ENCODE measurements around the gene VPS35L. TPM values are rescaled to one million over a fixed set of nuclear protein-coding genes. Genes with fewer than 3 reads are reported as not detected.
"Not testable (repeated sequence)": the region's sequence is repeated elsewhere in the genome, so short reads cannot be mapped to it uniquely, and the experiment has no call there.

The VPS35L gene
- total RNA-seq, 1 experiment from 2014 or later, result 14.2 TPM

DNA sequence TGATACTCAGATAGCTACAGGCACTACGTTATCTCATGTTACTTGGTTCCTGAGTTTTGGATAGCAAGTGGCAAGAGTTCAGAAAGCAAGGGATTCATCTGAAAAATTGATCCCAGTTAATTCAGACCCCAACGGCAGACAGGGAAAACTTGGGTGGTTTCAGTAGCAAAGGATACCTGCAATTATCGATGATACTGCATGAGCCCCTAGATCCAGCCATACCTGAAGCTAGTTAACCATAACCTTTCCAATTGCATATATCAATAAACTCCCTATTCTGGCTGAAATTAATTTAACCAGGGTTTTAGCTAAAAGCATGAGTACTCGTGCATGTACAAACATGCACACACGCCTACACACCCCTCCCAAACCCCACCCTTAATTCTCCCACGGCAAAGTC, 158.2 kb downstream of the VPS35L start:
- no peaks in the 10 kb centered on the region for H3K9me3 Mint-ChIP-seq (ENCODE audit: low read depth, unreplicated experiment)
- peaks cover 89% of the 10 kb centered on the region for H3K36me3 Mint-ChIP-seq (ENCODE audit: insufficient read depth, unreplicated experiment)
- no peaks in the 10 kb centered on the region for H3K27me3 Mint-ChIP-seq (ENCODE audit: unreplicated experiment)
- no peak for DNase-seq
- no peak overlapping the region for H3K4me3 Mint-ChIP-seq (ENCODE audit: low read depth, unreplicated experiment)
- peaks cover 50% of the 10 kb centered on the region for H3K4me1 Mint-ChIP-seq (ENCODE audit: low read depth, unreplicated experiment)
- TF ChIP-seq, protein P1, sequence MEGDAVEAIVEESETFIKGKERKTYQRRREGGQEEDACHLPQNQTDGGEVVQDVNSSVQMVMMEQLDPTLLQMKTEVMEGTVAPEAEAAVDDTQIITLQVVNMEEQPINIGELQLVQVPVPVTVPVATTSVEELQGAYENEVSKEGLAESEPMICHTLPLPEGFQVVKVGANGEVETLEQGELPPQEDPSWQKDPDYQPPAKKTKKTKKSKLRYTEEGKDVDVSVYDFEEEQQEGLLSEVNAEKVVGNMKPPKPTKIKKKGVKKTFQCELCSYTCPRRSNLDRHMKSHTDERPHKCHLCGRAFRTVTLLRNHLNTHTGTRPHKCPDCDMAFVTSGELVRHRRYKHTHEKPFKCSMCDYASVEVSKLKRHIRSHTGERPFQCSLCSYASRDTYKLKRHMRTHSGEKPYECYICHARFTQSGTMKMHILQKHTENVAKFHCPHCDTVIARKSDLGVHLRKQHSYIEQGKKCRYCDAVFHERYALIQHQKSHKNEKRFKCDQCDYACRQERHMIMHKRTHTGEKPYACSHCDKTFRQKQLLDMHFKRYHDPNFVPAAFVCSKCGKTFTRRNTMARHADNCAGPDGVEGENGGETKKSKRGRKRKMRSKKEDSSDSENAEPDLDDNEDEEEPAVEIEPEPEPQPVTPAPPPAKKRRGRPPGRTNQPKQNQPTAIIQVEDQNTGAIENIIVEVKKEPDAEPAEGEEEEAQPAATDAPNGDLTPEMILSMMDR (IDR thresholded peaks at IDR 0.05; ENCODE audit: unreplicated experiment), result no peak
- no peak overlapping the region for H3K27ac Mint-ChIP-seq (ENCODE audit: unreplicated experiment)
- CTCF ChIA-PET, result no interaction called here
- no TSS peak for BruUV-seq (replicated peaks)
- intact Hi-C loops (cut with micrococcal nuclease; ENCODE audit: unreplicated experiment), result no loop called here

DNA sequence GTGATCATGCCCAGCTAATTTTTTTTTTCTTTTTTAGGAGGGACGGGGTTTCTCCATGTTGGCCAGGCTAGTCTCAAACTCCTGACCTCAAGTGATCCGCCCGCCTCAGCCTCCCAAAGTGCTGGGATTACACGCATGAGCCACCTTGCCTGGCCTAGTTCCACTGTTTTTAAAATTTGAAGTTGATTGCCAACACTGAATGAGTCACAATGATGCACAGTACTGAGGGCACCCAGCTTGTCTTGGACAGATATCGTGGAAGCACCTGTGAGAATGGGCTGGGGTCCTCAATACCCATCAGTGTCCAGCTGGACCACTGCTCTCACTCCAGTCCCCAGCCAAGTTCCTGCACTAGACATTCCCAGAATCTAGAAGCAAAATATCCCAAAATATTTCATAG, 160.1 kb downstream of the VPS35L start:
- Mint-ChIP-seq H3K4me1 (ENCODE audit: low read depth, unreplicated experiment) (peaks cover 45% of the 10 kb centered on the region), H3K4me3 (ENCODE audit: low read depth, unreplicated experiment) (peak overlapping the region; percentile 94), H3K9me3 (ENCODE audit: low read depth, unreplicated experiment) (no peaks in the 10 kb centered on the region), H3K27ac (ENCODE audit: unreplicated experiment) (peak overlapping the region; percentile 89), H3K36me3 (ENCODE audit: insufficient read depth, unreplicated experiment) (peaks cover 93% of the 10 kb centered on the region), H3K27me3 (ENCODE audit: unreplicated experiment) (no peaks in the 10 kb centered on the region)
- no TSS peak for BruUV-seq (replicated peaks)
- DNase-seq, result no peak
- CTCF ChIA-PET, result interaction anchor here (0.7 to 1.7 kb wide), 2 partner anchors 21 to 95 kb away, joined by 4 to 6 read pairs; no protein-coding TSS in a partner anchor
- TF ChIP-seq, protein P1 (IDR thresholded peaks at IDR 0.05; ENCODE audit: unreplicated experiment), result no peak
- intact Hi-C loops (cut with micrococcal nuclease; ENCODE audit: unreplicated experiment), result loop anchor here (5.0 kb wide), 1 partner anchor 113 kb away; no protein-coding TSS in a partner anchor

DNA sequence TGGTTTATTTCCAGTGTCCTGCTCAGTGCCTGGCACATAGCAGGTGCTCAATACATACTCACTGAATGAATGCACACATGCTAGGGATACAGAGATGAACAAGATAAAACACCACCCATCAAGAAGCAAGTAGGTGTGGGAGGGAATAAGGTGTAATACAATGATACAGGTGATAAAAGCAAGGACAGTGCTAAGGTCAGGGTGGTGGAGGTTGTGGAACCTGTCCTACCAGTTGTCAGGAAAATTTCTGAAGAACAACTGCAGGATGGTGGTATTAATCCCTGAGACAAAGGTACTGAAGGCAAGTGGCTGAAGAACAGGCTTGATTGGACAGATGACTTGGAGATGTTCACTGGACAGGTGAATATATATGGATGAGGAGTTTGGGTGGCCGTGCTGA, 160.7 kb downstream of the VPS35L start:
- DNase-seq, result peak; percentile 49
- H3K27me3 Mint-ChIP-seq (ENCODE audit: unreplicated experiment), result no peaks in the 10 kb centered on the region

DNA sequence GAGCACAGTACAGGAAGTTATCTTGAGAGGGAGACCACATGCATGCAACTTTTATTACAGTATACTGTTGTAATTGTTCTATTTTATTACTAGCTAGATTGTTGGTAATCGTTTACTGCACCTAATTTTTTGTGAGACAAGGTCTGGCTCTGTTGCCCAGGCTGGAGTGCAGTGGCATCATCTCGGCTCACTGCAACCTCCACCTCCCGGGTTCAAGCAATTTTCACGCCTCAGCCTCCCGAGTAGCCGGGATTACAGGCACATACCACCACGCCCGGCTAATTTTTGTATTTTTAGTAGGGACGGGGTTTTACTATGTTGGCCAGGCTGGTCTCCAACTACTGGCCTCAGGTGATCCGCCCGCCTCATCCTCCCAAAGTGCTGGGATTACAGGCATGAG, 161.2 kb downstream of the VPS35L start:
- DNase-seq; BruUV-seq (replicated peaks); H3K9me3 Mint-ChIP-seq (ENCODE audit: low read depth, unreplicated experiment); H3K27me3 Mint-ChIP-seq (ENCODE audit: unreplicated experiment): not testable (repeated sequence)
- peaks cover 84% of the 10 kb centered on the region for H3K36me3 Mint-ChIP-seq (ENCODE audit: insufficient read depth, unreplicated experiment)
- intact Hi-C loops (cut with micrococcal nuclease; ENCODE audit: unreplicated experiment), result loop anchor here (1.0 to 5.0 kb wide), 3 partner anchors 16 to 114 kb away; no protein-coding TSS in a partner anchor
- peak overlapping the region; percentile 94 for H3K4me3 Mint-ChIP-seq (ENCODE audit: low read depth, unreplicated experiment)
- CTCF ChIA-PET, result interaction anchor here (1.7 kb wide), 1 partner anchor 94 kb away, joined by 6 read pairs; no protein-coding TSS in a partner anchor
- H3K4me1 Mint-ChIP-seq (ENCODE audit: low read depth, unreplicated experiment), result peaks cover 49% of the 10 kb centered on the region
- peak overlapping the region; percentile 89 for H3K27ac Mint-ChIP-seq (ENCODE audit: unreplicated experiment)

More for the DNA sequence above, 160.7 kb downstream of the VPS35L start:
- Mint-ChIP-seq H3K27ac (ENCODE audit: unreplicated experiment) (peak overlapping the region; percentile 89), H3K4me1 (ENCODE audit: low read depth, unreplicated experiment) (peaks cover 49% of the 10 kb centered on the region), H3K36me3 (ENCODE audit: insufficient read depth, unreplicated experiment) (peaks cover 90% of the 10 kb centered on the region), H3K9me3 (ENCODE audit: low read depth, unreplicated experiment) (no peaks in the 10 kb centered on the region), H3K4me3 (ENCODE audit: low read depth, unreplicated experiment) (peak overlapping the region; percentile 94)
- CTCF ChIA-PET, result interaction anchor here (1.7 kb wide), 1 partner anchor 95 kb away, joined by 6 read pairs; no protein-coding TSS in a partner anchor
- intact Hi-C loops (cut with micrococcal nuclease; ENCODE audit: unreplicated experiment), result loop anchor here (2.0 to 5.0 kb wide), 2 partner anchors 15 to 114 kb away; no protein-coding TSS in a partner anchor
- BruUV-seq (replicated peaks), result no TSS peak
- TF ChIP-seq, protein P1 (IDR thresholded peaks at IDR 0.05; ENCODE audit: unreplicated experiment), result no peak

DNA sequence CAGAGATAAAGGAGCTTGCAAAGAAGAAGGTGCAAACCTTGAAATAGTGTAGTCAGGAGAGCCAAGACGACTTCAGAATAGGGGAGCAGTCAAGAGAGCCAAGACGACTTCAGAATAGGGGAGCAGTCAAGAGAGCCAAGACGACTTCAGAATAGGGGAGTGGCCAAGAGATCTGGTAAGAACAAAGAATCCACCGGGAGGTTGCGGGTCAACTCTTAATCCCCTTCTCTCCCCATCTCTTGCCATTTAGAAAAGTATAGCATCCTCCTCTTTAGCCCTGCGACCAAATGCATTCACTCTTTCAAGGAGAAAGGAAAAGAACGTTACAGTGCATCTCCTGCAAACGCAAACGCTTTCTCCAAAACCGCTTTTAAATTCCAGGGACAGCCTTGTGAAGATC, 161.8 kb downstream of the VPS35L start:
- Mint-ChIP-seq H3K27me3 (ENCODE audit: unreplicated experiment) (no peaks in the 10 kb centered on the region), H3K4me3 (ENCODE audit: low read depth, unreplicated experiment) (peak overlapping the region; percentile 94), H3K27ac (ENCODE audit: unreplicated experiment) (peak overlapping the region; percentile 89), H3K9me3 (ENCODE audit: low read depth, unreplicated experiment) (no peaks in the 10 kb centered on the region), H3K36me3 (ENCODE audit: insufficient read depth, unreplicated experiment) (peaks cover 79% of the 10 kb centered on the region), H3K4me1 (ENCODE audit: low read depth, unreplicated experiment) (peaks cover 49% of the 10 kb centered on the region)
- BruUV-seq (replicated peaks), result TSS peak; percentile 56
- DNase-seq, result no peak
- TF ChIP-seq, protein P1 (IDR thresholded peaks at IDR 0.05; ENCODE audit: unreplicated experiment), result no peak
- intact Hi-C loops (cut with micrococcal nuclease; ENCODE audit: unreplicated experiment), result loop anchor here (1.0 to 5.0 kb wide), 3 partner anchors 17 to 115 kb away; no protein-coding TSS in a partner anchor
- CTCF ChIA-PET, result interaction anchor here (1.1 to 2.2 kb wide), 2 partner anchors 29 to 87 kb away, joined by 3 to 5 read pairs; no protein-coding TSS in a partner anchor

All from Calu3 (cell line).